HL-60 (cell line): Measurements from ENCODE around the gene IKZF5.

ENCODE experiments used
- DNase-seq, 2 experiments: peaks; one replicate each; pipeline ENCODE4 v3.0.0-alpha.2; 2010 to 2020; ENCODE audit warnings: low read depth in 1 of 2, low spot score in 1 of 2
- H3K27ac ChIP-seq: fragments of 250-450 bp; sonication (Bioruptor Pico); replicated peaks from 2 replicates; pipeline ENCODE4 v1.5.1; 2020; ENCODE audit warnings: mild to moderate bottlenecking, moderate library complexity
- H3K27me3 ChIP-seq: fragments of 250-450 bp; sonication (Bioruptor Pico); 2 replicates; pipeline ENCODE4 v1.5.1; 2021; ENCODE audit warnings: mild to moderate bottlenecking, moderate library complexity; ENCODE audit not compliant: insufficient read depth, poor library complexity, severe bottlenecking
- H3K4me3 ChIP-seq: replicated peaks from 2 replicates; pipeline ENCODE4 v1.5.1; 2011; ENCODE audit warnings: mild to moderate bottlenecking, control low read depth, low read length; ENCODE audit not compliant: insufficient read depth
- CTCF ChIP-seq: IDR thresholded peaks from one replicate; pipeline ENCODE4 v1.5.1; 2011; ENCODE audit warnings: low read length, control low read depth, inconsistent platforms; ENCODE audit not compliant: insufficient read depth
- GABPA ChIP-seq: IDR thresholded peaks from 2 replicates; pipeline ENCODE4 v1.6.1; 2012; ENCODE audit warnings: low read depth
- POLR2AphosphoS5 ChIP-seq: IDR thresholded peaks from 2 replicates; pipeline ENCODE4 v1.6.1; 2012; ENCODE audit warnings: low read depth
- SPI1 ChIP-seq: IDR thresholded peaks from 2 replicates; pipeline ENCODE4 v1.6.1; 2012; ENCODE audit warnings: low read depth, mild to moderate bottlenecking, borderline replicate concordance
- TF ChIP-seq, protein P1 (sequence below): IDR thresholded peaks from 2 replicates; pipeline ENCODE4 v1.6.1; 2012; ENCODE audit warnings: low read depth; ENCODE audit not compliant: insufficient replicate concordance

The IKZF5 gene

GRCh38 chr10:123000155-123000554, 8.4 kb downstream of the IKZF5 start:
- no peak for DNase-seq
- H3K27ac ChIP-seq: no peak overlapping the region

GRCh38 chr10:122999347-122999746, 9.2 kb downstream of the IKZF5 start:
- no peak overlapping the region for H3K27ac ChIP-seq
- H3K4me3 ChIP-seq: no peak overlapping the region
- DNase-seq: no peak
- TF ChIP-seq POLR2AphosphoS5 (no peak), GABPA (no peak), CTCF (no peak), SPI1 (no peak)
- TF ChIP-seq, protein P1, sequence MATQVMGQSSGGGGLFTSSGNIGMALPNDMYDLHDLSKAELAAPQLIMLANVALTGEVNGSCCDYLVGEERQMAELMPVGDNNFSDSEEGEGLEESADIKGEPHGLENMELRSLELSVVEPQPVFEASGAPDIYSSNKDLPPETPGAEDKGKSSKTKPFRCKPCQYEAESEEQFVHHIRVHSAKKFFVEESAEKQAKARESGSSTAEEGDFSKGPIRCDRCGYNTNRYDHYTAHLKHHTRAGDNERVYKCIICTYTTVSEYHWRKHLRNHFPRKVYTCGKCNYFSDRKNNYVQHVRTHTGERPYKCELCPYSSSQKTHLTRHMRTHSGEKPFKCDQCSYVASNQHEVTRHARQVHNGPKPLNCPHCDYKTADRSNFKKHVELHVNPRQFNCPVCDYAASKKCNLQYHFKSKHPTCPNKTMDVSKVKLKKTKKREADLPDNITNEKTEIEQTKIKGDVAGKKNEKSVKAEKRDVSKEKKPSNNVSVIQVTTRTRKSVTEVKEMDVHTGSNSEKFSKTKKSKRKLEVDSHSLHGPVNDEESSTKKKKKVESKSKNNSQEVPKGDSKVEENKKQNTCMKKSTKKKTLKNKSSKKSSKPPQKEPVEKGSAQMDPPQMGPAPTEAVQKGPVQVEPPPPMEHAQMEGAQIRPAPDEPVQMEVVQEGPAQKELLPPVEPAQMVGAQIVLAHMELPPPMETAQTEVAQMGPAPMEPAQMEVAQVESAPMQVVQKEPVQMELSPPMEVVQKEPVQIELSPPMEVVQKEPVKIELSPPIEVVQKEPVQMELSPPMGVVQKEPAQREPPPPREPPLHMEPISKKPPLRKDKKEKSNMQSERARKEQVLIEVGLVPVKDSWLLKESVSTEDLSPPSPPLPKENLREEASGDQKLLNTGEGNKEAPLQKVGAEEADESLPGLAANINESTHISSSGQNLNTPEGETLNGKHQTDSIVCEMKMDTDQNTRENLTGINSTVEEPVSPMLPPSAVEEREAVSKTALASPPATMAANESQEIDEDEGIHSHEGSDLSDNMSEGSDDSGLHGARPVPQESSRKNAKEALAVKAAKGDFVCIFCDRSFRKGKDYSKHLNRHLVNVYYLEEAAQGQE: no peak
- no peaks in the 10 kb centered on the region for H3K27me3 ChIP-seq

More at GRCh38 chr10:123000155-123000554, 8.4 kb downstream of the IKZF5 start:
- TF ChIP-seq, protein P1: no peak
- no peak for TF ChIP-seq CTCF
- TF ChIP-seq SPI1: no peak
- TF ChIP-seq GABPA: no peak
- Histone ChIP-seq H3K27me3 (no peaks in the 10 kb centered on the region), H3K4me3 (no peak overlapping the region)

GRCh38 chr10:122998934-122999333, 9.7 kb downstream of the IKZF5 start:
- no peak for TF ChIP-seq SPI1
- TF ChIP-seq, protein P1: no peak
- no peak for TF ChIP-seq CTCF
- no peak for TF ChIP-seq GABPA
- TF ChIP-seq POLR2AphosphoS5: no peak
- no peak overlapping the region for H3K27ac ChIP-seq

More at GRCh38 chr10:122998934-122999333, 9.7 kb downstream of the IKZF5 start:
- DNase-seq: no peak
- no peaks in the 10 kb centered on the region for H3K27me3 ChIP-seq
- H3K4me3 ChIP-seq: no peak overlapping the region
